AG09319 (cell line): Measurements from ENCODE around the gene CTRB1.

Source experiments
- DNase-seq: peaks from one replicate; pipeline ENCODE4 v3.0.0-alpha.2; 2010; ENCODE audit warnings: low read depth; ENCODE audit errors: extremely low read depth
- TF ChIP-seq, protein P1 (sequence below): IDR thresholded peaks from 2 replicates; pipeline ENCODE4 v1.5.1; 2011; ENCODE audit warnings: low read depth, mild to moderate bottlenecking, inconsistent platforms, low read length, moderate library complexity

CTRB1 gene

DNA sequence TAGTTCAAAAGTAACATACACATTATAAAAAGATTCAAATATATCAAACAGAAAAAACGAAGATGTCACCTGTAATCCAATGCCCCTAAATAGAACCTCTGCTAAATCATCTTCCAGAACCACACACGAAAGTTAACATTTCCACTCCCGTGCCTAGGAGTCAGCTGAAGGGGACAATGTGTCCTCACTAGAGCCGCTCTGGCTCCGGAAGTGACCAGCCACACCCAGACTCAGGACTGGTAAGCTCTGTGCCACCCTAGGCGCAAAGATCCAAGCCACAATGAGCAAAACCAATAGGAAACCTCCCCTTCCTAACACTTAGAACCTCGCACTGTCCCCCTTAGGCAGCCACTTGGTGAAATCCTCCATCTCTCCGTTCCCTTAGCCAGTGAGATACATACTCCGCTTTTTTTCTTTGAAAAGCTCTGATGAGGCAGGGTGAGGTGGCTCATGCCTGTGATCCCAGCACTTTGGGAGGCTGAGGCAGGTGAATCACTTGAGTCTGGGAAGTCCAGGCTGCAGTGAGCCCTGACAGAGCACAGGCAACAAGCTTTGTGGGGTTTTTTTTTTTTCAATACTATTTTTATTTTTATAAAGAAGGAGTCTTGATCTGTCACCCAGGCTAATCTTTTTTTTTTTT, 11.8 kb downstream of the CTRB1 start:
- DNase-seq: no peak
- TF ChIP-seq, protein P1, sequence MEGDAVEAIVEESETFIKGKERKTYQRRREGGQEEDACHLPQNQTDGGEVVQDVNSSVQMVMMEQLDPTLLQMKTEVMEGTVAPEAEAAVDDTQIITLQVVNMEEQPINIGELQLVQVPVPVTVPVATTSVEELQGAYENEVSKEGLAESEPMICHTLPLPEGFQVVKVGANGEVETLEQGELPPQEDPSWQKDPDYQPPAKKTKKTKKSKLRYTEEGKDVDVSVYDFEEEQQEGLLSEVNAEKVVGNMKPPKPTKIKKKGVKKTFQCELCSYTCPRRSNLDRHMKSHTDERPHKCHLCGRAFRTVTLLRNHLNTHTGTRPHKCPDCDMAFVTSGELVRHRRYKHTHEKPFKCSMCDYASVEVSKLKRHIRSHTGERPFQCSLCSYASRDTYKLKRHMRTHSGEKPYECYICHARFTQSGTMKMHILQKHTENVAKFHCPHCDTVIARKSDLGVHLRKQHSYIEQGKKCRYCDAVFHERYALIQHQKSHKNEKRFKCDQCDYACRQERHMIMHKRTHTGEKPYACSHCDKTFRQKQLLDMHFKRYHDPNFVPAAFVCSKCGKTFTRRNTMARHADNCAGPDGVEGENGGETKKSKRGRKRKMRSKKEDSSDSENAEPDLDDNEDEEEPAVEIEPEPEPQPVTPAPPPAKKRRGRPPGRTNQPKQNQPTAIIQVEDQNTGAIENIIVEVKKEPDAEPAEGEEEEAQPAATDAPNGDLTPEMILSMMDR: no peak

DNA sequence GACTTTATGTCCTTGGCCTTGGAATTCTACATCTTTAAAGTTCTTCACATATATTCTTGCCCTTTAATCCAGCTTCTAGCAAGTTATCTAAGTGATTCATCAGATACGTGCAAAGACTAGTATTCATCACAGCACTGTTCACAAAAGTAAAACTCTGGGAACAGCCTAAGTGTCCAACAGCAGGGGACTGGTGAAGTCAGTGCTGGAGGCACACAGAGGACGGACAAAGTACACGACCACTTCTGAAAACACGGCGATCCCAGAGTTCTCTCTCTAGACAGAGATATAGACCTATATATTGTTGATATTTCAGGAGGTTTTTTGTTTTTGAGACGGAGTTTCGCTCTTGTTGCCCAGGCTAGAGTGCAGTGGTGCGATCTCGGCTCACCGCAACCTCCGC, 12.8 kb downstream of the CTRB1 start:
- no peak for DNase-seq
- TF ChIP-seq, protein P1: no peak

DNA sequence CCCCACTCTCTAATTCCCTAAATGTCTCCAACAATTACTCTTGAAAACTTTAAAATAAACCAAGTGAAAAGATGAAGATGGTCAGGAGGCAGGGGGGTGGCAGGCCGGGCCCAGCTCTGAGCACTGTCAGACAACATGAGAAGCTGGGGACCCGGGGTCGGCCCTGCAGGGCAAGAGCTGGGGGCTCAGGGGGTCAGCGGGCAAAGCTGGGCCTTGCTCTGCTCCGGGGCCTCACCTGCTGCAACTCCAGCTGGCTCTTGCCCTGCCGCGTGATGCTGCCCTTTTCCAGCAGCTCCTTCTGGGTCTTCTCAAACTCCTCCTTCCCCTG, 14.8 kb downstream of the CTRB1 start:
- DNase-seq: no peak

DNA sequence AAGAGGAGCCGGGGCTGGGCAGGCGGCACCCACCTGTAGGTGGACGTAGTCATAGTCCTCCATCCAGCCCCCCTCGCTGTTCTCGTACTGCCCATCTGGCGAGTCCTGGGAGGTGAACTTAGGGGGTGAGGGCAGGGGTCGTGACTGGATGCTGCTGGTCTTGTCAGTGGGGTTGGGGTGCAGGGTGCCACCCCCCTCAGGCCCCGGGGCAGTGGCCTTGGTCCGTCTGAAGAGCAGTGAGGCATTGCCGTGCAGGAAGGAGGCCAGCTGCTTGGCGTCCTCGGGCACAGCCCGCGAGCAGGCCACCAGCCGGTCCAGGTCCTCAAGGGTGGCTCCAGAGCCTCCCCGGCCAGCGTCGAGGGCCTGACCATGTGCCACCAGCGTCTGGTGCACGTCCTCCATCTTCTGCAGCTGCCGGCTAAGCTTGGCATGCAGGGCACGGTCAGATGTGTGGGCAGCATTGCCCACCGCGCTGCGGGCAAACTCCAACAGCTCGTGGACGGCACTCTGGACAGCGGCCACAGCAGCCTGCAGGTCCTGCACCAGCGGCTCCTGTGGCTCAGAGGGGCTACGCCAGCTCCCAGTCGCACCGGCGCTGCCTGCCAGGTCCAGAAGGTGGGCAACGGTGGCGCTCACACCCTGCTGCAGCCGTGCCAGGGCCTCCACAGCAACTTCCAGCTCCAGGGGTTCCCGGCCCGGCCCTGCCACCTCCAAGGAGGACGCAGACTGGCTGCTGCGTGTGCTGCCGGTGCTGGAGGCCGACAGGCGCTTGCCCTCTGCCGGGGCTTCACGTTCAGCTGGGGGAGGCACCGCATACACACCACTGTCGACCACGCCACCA, 16.3 kb downstream of the CTRB1 start:
- TF ChIP-seq, protein P1: no peak
- no peak for DNase-seq

More for the DNA sequence above, 14.8 kb downstream of the CTRB1 start:
- TF ChIP-seq, protein P1: no peak

DNA sequence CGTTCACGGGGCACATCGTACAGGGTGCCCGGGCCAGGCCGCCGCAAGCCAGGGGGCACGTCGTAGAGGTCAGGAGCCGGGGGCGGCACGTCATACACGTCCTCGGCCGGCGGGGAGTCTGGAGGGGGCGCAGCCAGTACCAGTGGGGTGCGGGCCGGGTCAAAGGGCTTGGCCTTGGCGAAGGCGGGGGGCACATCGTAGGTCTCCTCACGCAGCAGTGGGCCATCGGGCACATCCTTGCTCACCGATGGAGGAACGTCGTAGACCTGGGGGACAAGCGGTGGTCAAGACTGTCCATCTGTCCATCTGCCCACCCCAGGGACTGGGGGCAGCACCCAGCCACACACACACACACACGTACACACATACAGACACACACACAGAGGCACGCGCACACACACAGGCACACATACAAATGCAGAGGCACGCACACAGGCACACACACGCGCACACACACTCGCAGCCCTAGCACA, 17.0 kb downstream of the CTRB1 start:
- TF ChIP-seq, protein P1: no peak
- no peak for DNase-seq

DNA sequence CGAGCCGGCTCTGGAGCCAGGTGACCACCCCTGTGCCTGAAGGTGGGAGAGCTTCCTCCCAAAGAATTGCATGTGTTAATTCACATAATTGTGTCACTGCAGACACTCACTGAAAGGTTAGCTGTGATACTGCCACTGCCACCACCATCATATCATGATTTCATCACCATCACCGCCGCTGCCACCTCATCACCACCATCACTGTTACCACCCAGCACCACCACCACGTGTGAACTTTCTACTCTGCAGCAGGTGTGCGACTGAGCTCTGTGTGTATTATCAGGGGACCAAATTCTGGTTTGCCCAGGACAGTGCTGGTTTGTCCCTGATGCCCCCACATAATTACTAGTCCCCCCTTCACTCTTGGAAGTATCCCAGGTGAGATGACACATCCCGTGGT, 17.4 kb downstream of the CTRB1 start:
- TF ChIP-seq, protein P1: no peak
- no peak for DNase-seq

DNA sequence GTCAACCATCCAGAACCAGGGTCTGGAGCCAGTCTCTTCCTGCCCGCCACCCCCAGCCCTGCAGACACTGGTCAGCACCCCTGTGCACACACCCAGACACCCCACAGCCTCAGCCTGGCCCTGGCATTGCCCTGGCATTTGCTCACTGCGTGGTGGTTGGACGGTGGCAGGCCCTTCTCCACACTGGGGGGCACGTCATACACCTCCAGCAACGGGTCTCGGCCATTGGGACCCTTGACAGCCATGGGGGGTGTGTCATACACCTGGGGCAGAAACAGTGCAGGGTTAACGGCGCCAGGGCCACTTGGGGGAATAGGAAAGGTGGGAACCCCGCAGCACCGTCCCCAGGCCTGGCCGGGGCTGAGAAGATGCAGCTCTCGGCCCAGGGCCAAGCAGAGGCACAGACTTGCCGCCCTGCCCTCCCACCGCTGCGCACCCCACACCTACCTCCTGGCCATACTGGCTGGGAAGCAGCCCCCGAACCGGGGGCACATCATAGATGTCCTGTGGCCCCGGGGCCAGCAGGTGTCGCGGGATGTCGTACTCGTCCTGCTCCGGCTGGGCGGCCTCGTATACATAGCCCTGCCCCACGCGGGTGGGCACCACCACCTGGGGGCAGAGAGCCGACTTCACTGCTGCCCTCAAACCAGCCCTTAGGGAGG, 18.1 kb downstream of the CTRB1 start:
- no peak for DNase-seq
- TF ChIP-seq, protein P1: no peak
